GM23338 (cell line): ENCODE results near the gene RBPJ. TPM values are rescaled to one million over a fixed set of nuclear protein-coding genes. Genes with fewer than 3 reads are reported as not detected.

ENCODE experiments used
- ATAC-seq: fragments of 200-7000 bp; cut with Tn5 transposase; 3 replicates; pipeline ENCODE4 v1.9.1; 2020
- DNase-seq: peaks from one replicate; pipeline ENCODE4 v3.0.0-alpha.2; 2015; ENCODE audit warnings: low spot score
- H2AFZ ChIP-seq: fragments of 200-600 bp; sonication (generic); 2 replicates; pipeline ENCODE4 v1.8.0; 2016; ENCODE audit warnings: antibody characterized with exemption, mild to moderate bottlenecking, moderate library complexity
- H3F3A ChIP-seq: fragments of 200-600 bp; sonication (generic); replicated peaks from 2 replicates; pipeline ENCODE4 v1.8.0; 2017; ENCODE audit warnings: antibody characterized with exemption, mixed run types, low read depth
- H3K27ac ChIP-seq: fragments of 200-600 bp; sonication (generic); 2 replicates; pipeline ENCODE4 v1.6.1; 2016; ENCODE audit warnings: low read depth
- H3K27me3 ChIP-seq: fragments of 200-600 bp; sonication (generic); 2 replicates; pipeline ENCODE4 v1.8.0; 2016; ENCODE audit warnings: mild to moderate bottlenecking, mixed run types, moderate library complexity; ENCODE audit not compliant: insufficient read depth
- H3K36me3 ChIP-seq: fragments of 200-600 bp; sonication (generic); 2 replicates; pipeline ENCODE4 v1.8.0; 2016; ENCODE audit warnings: mild to moderate bottlenecking; ENCODE audit not compliant: insufficient read depth
- H3K4me1 ChIP-seq: fragments of 200-600 bp; sonication (generic); 2 replicates; pipeline ENCODE4 v1.8.0; 2016; ENCODE audit warnings: mild to moderate bottlenecking, moderate library complexity; ENCODE audit not compliant: insufficient read depth
- H3K4me2 ChIP-seq: fragments of 200-600 bp; sonication (generic); 2 replicates; pipeline ENCODE4 v1.7.1; 2017; ENCODE audit warnings: mixed run types
- H3K4me3 ChIP-seq: fragments of 200-600 bp; sonication (generic); 2 replicates; pipeline ENCODE4 v1.6.1; 2016; ENCODE audit warnings: mixed run types
- H3K79me2 ChIP-seq: fragments of 200-600 bp; sonication (generic); replicated peaks from 2 replicates; pipeline ENCODE4 v1.8.0; 2017; ENCODE audit warnings: mild to moderate bottlenecking; ENCODE audit not compliant: insufficient read depth
- H3K9me2 ChIP-seq: fragments of 200-600 bp; sonication (generic); 2 replicates; pipeline ENCODE4 v1.8.0; 2017; ENCODE audit not compliant: insufficient read depth
- H4K20me1 ChIP-seq: fragments of 200-600 bp; sonication (generic); replicated peaks from 2 replicates; pipeline ENCODE4 v1.8.0; 2017; ENCODE audit warnings: mild to moderate bottlenecking; ENCODE audit not compliant: insufficient read depth
- H3K27ac Mint-ChIP-seq: 2 replicates; pipeline ENCODE4 v1.8.0; 2020; ENCODE audit warnings: inconsistent platforms, mild to moderate bottlenecking, moderate library complexity, mixed read lengths
- H3K27me3 Mint-ChIP-seq: 3 replicates; pipeline ENCODE4 v1.8.0; 2022; ENCODE audit warnings: low read depth, mild to moderate bottlenecking, moderate library complexity, mixed read lengths, inconsistent platforms; ENCODE audit not compliant: insufficient read depth, poor library complexity
- H3K36me3 Mint-ChIP-seq: 3 replicates; pipeline ENCODE4 v1.8.0; 2021; ENCODE audit warnings: low read depth, mild to moderate bottlenecking, inconsistent platforms, moderate library complexity, mixed read lengths
- H3K4me1 Mint-ChIP-seq: 3 replicates; pipeline ENCODE4 v1.8.0; 2020; ENCODE audit warnings: mild to moderate bottlenecking, inconsistent platforms, mixed read lengths
- H3K4me3 Mint-ChIP-seq: 3 replicates; pipeline ENCODE4 v1.8.0; 2021; ENCODE audit warnings: moderate library complexity, mild to moderate bottlenecking, inconsistent platforms, mixed read lengths
- H3K9me3 Mint-ChIP-seq: 3 replicates; pipeline ENCODE4 v1.8.0; 2020; ENCODE audit warnings: moderate library complexity, mild to moderate bottlenecking, inconsistent platforms, mixed read lengths
- CREB1 ChIP-seq: fragments of 250-450 bp; sonication (Bioruptor Pico); IDR thresholded peaks from 2 replicates; pipeline ENCODE4 v1.5.0; 2020; ENCODE audit warnings: low read depth, mild to moderate bottlenecking, moderate library complexity
- CTCF ChIP-seq, 2 experiments: fragments of 200-600 bp in 1 of 2; sonication (generic) in 1 of 2; conservative IDR thresholded peaks; 2 replicates each; pipeline versions ENCODE4 v1.5.1 to v1.6.1; 2016 to 2017; ENCODE audit warnings: antibody characterized with exemption in 2 of 2, low read depth in 2 of 2, mild to moderate bottlenecking in 2 of 2, moderate library complexity in 1 of 2
- ETS1 ChIP-seq: IDR thresholded peaks from 2 replicates; pipeline ENCODE4 v1.6.1; 2016; ENCODE audit warnings: antibody characterized with exemption
- EZH2 ChIP-seq: fragments of 200-600 bp; sonication (generic); IDR thresholded peaks from one replicate; pipeline ENCODE4 v1.8.0; 2017; ENCODE audit warnings: antibody characterized with exemption, mild to moderate bottlenecking, low read depth; ENCODE audit not compliant: unreplicated experiment
- EZH2phosphoT487 ChIP-seq: fragments of 200-600 bp; sonication (generic); IDR thresholded peaks from one replicate; pipeline ENCODE4 v1.8.1; 2018; ENCODE audit warnings: antibody characterized with exemption; ENCODE audit not compliant: unreplicated experiment
- NANOG ChIP-seq: IDR thresholded peaks from 2 replicates; pipeline ENCODE4 v1.6.1; 2016; ENCODE audit warnings: antibody characterized with exemption, borderline replicate concordance
- POLR2AphosphoS5 ChIP-seq: IDR thresholded peaks from 2 replicates; pipeline ENCODE4 v1.6.1; 2016; ENCODE audit warnings: antibody characterized with exemption, low read depth
- REST ChIP-seq: IDR thresholded peaks from one replicate; pipeline ENCODE4 v1.6.1; 2018; ENCODE audit warnings: antibody characterized with exemption; ENCODE audit not compliant: unreplicated experiment
- ZNF331 ChIP-seq: fragments of 250-450 bp; sonication (Bioruptor Pico); IDR thresholded peaks from 2 replicates; pipeline ENCODE4 v1.5.0; 2020; ENCODE audit warnings: low read depth, mild to moderate bottlenecking, moderate library complexity
- polyA plus RNA-seq: library from polyadenylated mRNA; unstranded; fragments of >200 nt; fragmentation: Nextera tagmentation; extraction: Ambion mirVana; gene quantifications from 2 replicates; pipeline ENCODE4 v1.2.1, GENCODE V29; 2016
- total RNA-seq: library from RNA; depleted of rRNA; stranded (reverse); fragments of >200 nt; shearing (Covaris generic); gene quantifications from 2 replicates; pipeline ENCODE4 v1.2.3, GENCODE V29; 2014

RBPJ gene
- total and polyA plus RNA-seq, 2 experiments from 2014 or later, result 212 to 457 TPM

DNA sequence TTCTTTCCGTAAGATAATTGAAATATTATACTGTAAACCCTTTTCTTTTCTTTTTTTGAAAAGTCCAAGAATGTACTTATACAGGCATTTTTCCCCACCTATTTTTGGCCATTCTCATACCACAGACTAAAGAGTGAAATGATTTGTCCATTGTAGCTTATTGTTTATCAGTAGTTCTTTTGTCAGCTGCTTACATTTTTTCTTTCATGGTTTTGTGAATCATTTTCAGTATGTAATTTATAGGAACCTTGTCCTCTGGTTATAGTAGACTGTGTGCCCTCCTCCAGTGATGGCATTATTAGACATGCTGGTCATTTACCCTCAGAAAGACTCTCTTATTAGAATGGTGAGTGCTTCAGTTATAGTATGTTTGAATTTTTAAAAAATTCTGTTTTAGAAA is 112.7 kb downstream of the RBPJ start:
- DNase-seq, result no peak
- no peaks in the 10 kb centered on the region for H3K4me1 ChIP-seq
- no peaks in the 10 kb centered on the region for H4K20me1 ChIP-seq
- H3K4me3 Mint-ChIP-seq, result no peak overlapping the region
- no peak overlapping the region for H3K27ac ChIP-seq
- no peak for TF ChIP-seq REST
- TF ChIP-seq NANOG, result no peak
- no peak for TF ChIP-seq EZH2
- TF ChIP-seq ZNF331, result no peak
- TF ChIP-seq POLR2AphosphoS5, result no peak
- TF ChIP-seq CTCF (conservative IDR thresholded peaks at IDR 0.05; ENCODE audit: low read depth in 2 of 2), result no peak
- no peak for TF ChIP-seq ETS1
- no peak for TF ChIP-seq CREB1 (CRISPR knock-in tag)
- TF ChIP-seq EZH2phosphoT487, result no peak
- H3K27me3 ChIP-seq, result no peaks in the 10 kb centered on the region
- no peak overlapping the region for H3K4me3 ChIP-seq
- H3K36me3 ChIP-seq, result peaks cover 47% of the 10 kb centered on the region
- peaks cover 59% of the 10 kb centered on the region for H3K36me3 Mint-ChIP-seq
- peaks cover 4% of the 10 kb centered on the region for H3K27me3 Mint-ChIP-seq
- H3K4me2 ChIP-seq, result no peak overlapping the region
- no peaks in the 10 kb centered on the region for H3K9me3 Mint-ChIP-seq
- no peak for ATAC-seq
- H3K4me1 Mint-ChIP-seq, result no peaks in the 10 kb centered on the region
- H3K9me2 ChIP-seq, result no peaks in the 10 kb centered on the region
- no peaks in the 10 kb centered on the region for H3K79me2 ChIP-seq
- H2AFZ ChIP-seq, result no peak overlapping the region
- H3F3A ChIP-seq, result no peaks in the 10 kb centered on the region
- peak overlapping the region; percentile 40; the same call in 1 of the 2 replicates for H3K27ac Mint-ChIP-seq
